Measurements from ENCODE around the gene DACH2. TPM values are rescaled to one million over a fixed set of nuclear protein-coding genes. Genes with fewer than 3 reads are reported as not detected.

Gene DACH2
- 0.16 and 0.78 TPM in 2 replicates for total RNA-seq

DNA sequence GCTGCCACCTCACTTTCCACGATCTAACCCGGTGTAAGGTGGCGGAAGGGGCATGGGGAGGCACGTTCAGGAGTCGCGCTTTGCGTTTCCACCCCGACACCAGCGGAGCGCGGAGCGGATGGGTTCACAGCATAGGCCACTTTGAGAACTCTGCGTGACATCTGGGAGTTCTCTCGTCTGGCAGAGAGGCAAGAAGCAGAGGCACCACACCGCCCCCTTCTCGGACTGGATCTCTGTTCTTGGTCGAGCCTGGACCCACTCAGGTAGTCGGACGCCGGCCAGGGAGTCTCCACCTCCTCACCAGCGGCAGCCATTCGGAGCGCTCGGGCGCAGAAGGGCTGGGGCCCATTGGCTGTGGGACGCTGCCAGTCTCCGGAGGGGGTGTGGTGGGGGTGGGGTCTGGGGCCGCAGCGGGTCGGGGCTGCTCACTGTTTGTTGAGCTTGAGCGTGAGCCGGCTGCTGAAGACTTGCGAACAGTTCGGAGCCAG, at the start of gene DACH2:
Gene DACH2 (plus strand): TSS at position 428 of the 488 bp plus-strand sequence.

Other genes starting within 250 kb of the DACH2 start
- gene CHM, start 100.9 kb upstream of the DACH2 start, total RNA-seq: 12.7 and 15.5 TPM in 2 replicates